H1 (cell line): ENCODE measurements around the gene NTRK2. TPM values are rescaled to one million over a fixed set of nuclear protein-coding genes. Genes with fewer than 3 reads are reported as not detected.

Experiments
- JUN ChIP-seq: IDR thresholded peaks from 2 replicates; pipeline ENCODE4 v1.6.1; 2011; ENCODE audit warnings: low read depth, mild to moderate bottlenecking, improper control_type of control experiment, low read length
- JUND ChIP-seq: IDR thresholded peaks from 2 replicates; pipeline ENCODE4 v1.6.1; 2011; ENCODE audit warnings: mild to moderate bottlenecking, improper control_type of control experiment, low read length
- KDM1A ChIP-seq: fragments of 200-600, 300-600 bp; sonication (generic); IDR thresholded peaks from 2 replicates; pipeline ENCODE4 v1.7.1; 2016; ENCODE audit warnings: mild to moderate bottlenecking, low read length, borderline replicate concordance
- POU5F1 ChIP-seq: IDR thresholded peaks from 2 replicates; pipeline ENCODE4 v1.6.1; 2011; ENCODE audit warnings: low read depth, mild to moderate bottlenecking, low read length, moderate library complexity
- SIX5 ChIP-seq: IDR thresholded peaks from 2 replicates; pipeline ENCODE4 v1.6.1; 2011; ENCODE audit warnings: mild to moderate bottlenecking, low read depth, low read length
- polyA plus RNA-seq, 7 experiments: library from polyadenylated mRNA; depleted of rRNA in 3 of 7; stranded (reverse) in 5 of 7; unstranded in 2 of 7; fragments of >200 nt in 5 of 7; fragments of 200-250 nt in 2 of 7; gene quantifications; 1 replicate in 5 of 7; 2 replicates in 1 of 7; 4 replicates in 1 of 7; pipeline versions ENCODE4 v1.2.1 to v1.2.3, GENCODE V29; 2011 to 2013; ENCODE audit warnings: missing spikeins in 2 of 7, mixed read lengths in 2 of 7
- total RNA-seq: library from RNA; stranded (reverse); fragmentation: NEBNext Ultra II Directional; extraction: Animal tissue kit (Norgen Biotek cat#: 25700); gene quantifications from 2 replicates; pipeline ENCODE4 v1.2.1, GENCODE V29; 2021

Gene NTRK2
- total and polyA plus RNA-seq, 2 of the 8 experiments (the other 6 are each of a cell fraction or from before 2014, with no cell fraction given): 0.03 to 0.04 TPM

- TF ChIP-seq SIX5 (no peak), POU5F1 (no peak), JUN (no peak), KDM1A (no peak), JUND (no peak)
Measured at GRCh38 chr9:84791643-84792042, 122.1 kb downstream of the NTRK2 start (continued).
